ENCODE measurements around the gene PRTG. TPM values are rescaled to one million over a fixed set of nuclear protein-coding genes. Genes with fewer than 3 reads are reported as not detected.

The PRTG gene
- polyA plus RNA-seq, 3 donors: not detected

GRCh38 chr15:55768670-55769185 lies 25.8 kb upstream of the PRTG start:
- no peak for DNase-seq
- H3K4me1 ChIP-seq (ENCODE audit: control insufficient read depth in 1 of 2, insufficient read depth in 2 of 2, low read length in 2 of 2): no peaks in the 10 kb centered on the region
- no peaks in the 10 kb centered on the region for H3K27me3 ChIP-seq (ENCODE audit: control insufficient read depth in 2 of 2, insufficient read depth in 2 of 2, low read length in 2 of 2)
- H3K9me3 ChIP-seq (replicated peaks in 1 of 2; ENCODE audit: control insufficient read depth in 1 of 2, insufficient read depth in 1 of 2, low read length in 2 of 2): no peaks in the 10 kb centered on the region
- Mint-ChIP-seq H3K27me3 (ENCODE audit: low read depth in 3 of 3) (peaks cover 1 to 3% (median 3%) of the 10 kb centered on the region in 3 donors), H3K36me3 (no peaks in the 10 kb centered on the region), H3K27ac (no peak overlapping the region), H3K4me3 (no peak overlapping the region), H3K4me1 (no peaks in the 10 kb centered on the region), H3K9me3 (no peaks in the 10 kb centered on the region)
- H3K9ac ChIP-seq (ENCODE audit: insufficient read depth, low read length, poor library complexity, severe bottlenecking): no peak overlapping the region
- no peak overlapping the region for H3K4me3 ChIP-seq (replicated peaks in 1 of 3; ENCODE audit: low read depth in 2 of 3, low read length in 3 of 3)
- no peak overlapping the region for H3K27ac ChIP-seq (ENCODE audit: low read depth in 1 of 2, low read length in 2 of 2)
- no peak overlapping the region for H3K4me2 ChIP-seq (replicated peaks; ENCODE audit: extremely low read depth, low read length, poor library complexity, severe bottlenecking)
- H3K36me3 ChIP-seq (replicated peaks in 1 of 2; ENCODE audit: control insufficient read depth in 1 of 2, insufficient read depth in 2 of 2, low read length in 2 of 2): no peaks in the 10 kb centered on the region
- intact Hi-C loops (cut with micrococcal nuclease): no loop called here
- WGBS (ENCODE audit: insufficient coverage): 84% methylated on average over 5 of the region's 10 CpGs
- no peak overlapping the region for H2AFZ ChIP-seq (ENCODE audit: insufficient read depth, low read depth, low read length, poor library complexity, severe bottlenecking)
- TF ChIP-seq CTCF (IDR thresholded peaks at IDR 0.05): no peak
- no peaks in the 10 kb centered on the region for H3K79me2 ChIP-seq (ENCODE audit: insufficient read depth, low read length)
- H4K20me1 ChIP-seq (ENCODE audit: insufficient read depth, low read length): no peaks in the 10 kb centered on the region

GRCh38 chr15:55766676-55767075 lies 23.7 kb upstream of the PRTG start:
- no peak overlapping the region for H2AFZ ChIP-seq (ENCODE audit: insufficient read depth, low read depth, low read length, poor library complexity, severe bottlenecking)
- H3K4me3 ChIP-seq (replicated peaks in 1 of 3; ENCODE audit: low read depth in 2 of 3, low read length in 3 of 3): no peak overlapping the region
- H3K79me2 ChIP-seq (ENCODE audit: insufficient read depth, low read length): no peaks in the 10 kb centered on the region
- no peak for TF ChIP-seq CTCF (IDR thresholded peaks at IDR 0.05)
- no peaks in the 10 kb centered on the region for H3K9me3 ChIP-seq (replicated peaks in 1 of 2; ENCODE audit: control insufficient read depth in 1 of 2, insufficient read depth in 1 of 2, low read length in 2 of 2)
- no peak for DNase-seq
- H3K36me3 ChIP-seq (replicated peaks in 1 of 2; ENCODE audit: control insufficient read depth in 1 of 2, insufficient read depth in 2 of 2, low read length in 2 of 2): no peaks in the 10 kb centered on the region
- H3K4me3 Mint-ChIP-seq: no peak overlapping the region
- H4K20me1 ChIP-seq (ENCODE audit: insufficient read depth, low read length): no peaks in the 10 kb centered on the region
- H3K27me3 ChIP-seq (ENCODE audit: control insufficient read depth in 2 of 2, insufficient read depth in 2 of 2, low read length in 2 of 2): no peaks in the 10 kb centered on the region
- no peaks in the 10 kb centered on the region for H3K36me3 Mint-ChIP-seq
- H3K9ac ChIP-seq (ENCODE audit: insufficient read depth, low read length, poor library complexity, severe bottlenecking): no peak overlapping the region
- 18% methylated on average over 2 of the region's 4 CpGs for WGBS (ENCODE audit: insufficient coverage)
- H3K27me3 Mint-ChIP-seq (ENCODE audit: low read depth in 3 of 3): peaks cover 0 to 5% (median 3%) of the 10 kb centered on the region in 3 donors
- no peak overlapping the region for H3K27ac ChIP-seq (ENCODE audit: low read depth in 1 of 2, low read length in 2 of 2)
- intact Hi-C loops (cut with micrococcal nuclease): no loop called here
- no peaks in the 10 kb centered on the region for H3K4me1 Mint-ChIP-seq
- H3K4me2 ChIP-seq (replicated peaks; ENCODE audit: extremely low read depth, low read length, poor library complexity, severe bottlenecking): no peak overlapping the region
- H3K27ac Mint-ChIP-seq: no peak overlapping the region
- H3K4me1 ChIP-seq (ENCODE audit: control insufficient read depth in 1 of 2, insufficient read depth in 2 of 2, low read length in 2 of 2): no peaks in the 10 kb centered on the region
- peaks cover 0 to 2% (median 0%) of the 10 kb centered on the region in 7 donors for H3K9me3 Mint-ChIP-seq
